ENCODE data around the gene GGT7.

Gene GGT7

DNA sequence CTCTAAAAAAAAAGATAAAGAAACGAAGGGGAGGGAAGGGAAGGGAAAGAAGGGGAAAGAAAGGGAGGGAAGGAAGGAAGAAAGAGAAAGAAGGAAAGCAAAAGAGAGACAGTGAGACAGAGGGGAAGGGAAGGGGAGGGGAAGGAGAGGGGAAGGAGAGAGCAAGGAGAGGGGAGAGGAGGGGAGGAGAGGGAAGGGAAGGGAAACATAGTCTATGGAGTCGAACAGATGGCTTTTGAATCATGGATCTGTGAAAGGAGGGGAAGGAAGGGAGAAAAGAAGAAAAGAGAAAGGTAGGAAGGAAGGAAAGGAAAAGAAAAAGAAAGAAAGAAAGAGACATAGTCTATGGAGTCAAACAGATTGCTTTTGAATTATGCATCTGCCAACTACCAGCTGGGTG is 30.5 kb downstream of the GGT7 start:
- DNase-seq (ENCODE audit: insufficient read length, low spot score) = no peak
- TF ChIP-seq, protein P1, sequence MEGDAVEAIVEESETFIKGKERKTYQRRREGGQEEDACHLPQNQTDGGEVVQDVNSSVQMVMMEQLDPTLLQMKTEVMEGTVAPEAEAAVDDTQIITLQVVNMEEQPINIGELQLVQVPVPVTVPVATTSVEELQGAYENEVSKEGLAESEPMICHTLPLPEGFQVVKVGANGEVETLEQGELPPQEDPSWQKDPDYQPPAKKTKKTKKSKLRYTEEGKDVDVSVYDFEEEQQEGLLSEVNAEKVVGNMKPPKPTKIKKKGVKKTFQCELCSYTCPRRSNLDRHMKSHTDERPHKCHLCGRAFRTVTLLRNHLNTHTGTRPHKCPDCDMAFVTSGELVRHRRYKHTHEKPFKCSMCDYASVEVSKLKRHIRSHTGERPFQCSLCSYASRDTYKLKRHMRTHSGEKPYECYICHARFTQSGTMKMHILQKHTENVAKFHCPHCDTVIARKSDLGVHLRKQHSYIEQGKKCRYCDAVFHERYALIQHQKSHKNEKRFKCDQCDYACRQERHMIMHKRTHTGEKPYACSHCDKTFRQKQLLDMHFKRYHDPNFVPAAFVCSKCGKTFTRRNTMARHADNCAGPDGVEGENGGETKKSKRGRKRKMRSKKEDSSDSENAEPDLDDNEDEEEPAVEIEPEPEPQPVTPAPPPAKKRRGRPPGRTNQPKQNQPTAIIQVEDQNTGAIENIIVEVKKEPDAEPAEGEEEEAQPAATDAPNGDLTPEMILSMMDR (IDR thresholded peaks at IDR 0.05; ENCODE audit: insufficient read depth, missing control alignments) = no peak
- FAIRE-seq = no peak

DNA sequence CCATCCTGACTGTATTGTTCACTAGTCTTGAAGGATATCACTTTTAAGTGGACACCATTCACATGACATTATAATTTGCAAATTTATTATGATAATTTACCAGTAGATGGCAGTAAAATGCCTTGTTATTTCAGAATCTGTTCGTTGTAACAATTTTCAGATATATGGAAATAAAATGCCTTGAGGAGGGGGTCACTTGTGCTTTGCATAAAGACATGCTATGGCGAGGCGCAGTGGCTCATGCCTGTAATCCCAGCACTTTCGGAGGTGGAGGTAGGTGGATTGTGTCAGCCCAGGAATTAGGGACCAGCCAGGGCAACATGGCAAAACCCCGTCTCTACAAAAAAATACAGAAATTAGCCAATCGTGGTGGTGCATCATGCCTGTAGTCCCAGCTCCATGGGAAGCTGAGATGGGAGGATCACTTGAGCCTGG is 38.2 kb downstream of the GGT7 start:
- peak; percentile 51 for FAIRE-seq
- DNase-seq (ENCODE audit: insufficient read length, low spot score) = no peak

DNA sequence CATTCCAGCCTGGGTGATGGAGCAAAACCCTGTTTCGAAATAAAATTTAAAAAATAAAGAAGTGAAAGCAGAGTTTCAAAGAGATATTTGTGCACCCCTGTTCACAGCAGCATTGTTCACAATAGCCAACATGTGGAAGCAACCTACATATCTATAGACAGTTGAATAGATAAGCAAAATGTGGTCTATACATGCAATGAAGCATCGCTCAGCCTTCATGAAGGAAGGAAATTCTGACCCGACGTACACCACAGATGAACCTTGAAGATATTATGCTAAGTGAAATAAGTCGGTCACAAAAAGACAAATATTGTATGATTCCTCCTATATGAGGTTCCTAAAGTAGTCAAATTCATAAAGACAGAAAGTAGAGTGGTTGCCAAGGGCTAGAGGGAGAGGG is 40.7 kb downstream of the GGT7 start:
- FAIRE-seq = no peak

More for the DNA sequence above, 38.2 kb downstream of the GGT7 start:
- TF ChIP-seq, protein P1 (IDR thresholded peaks at IDR 0.05; ENCODE audit: insufficient read depth, missing control alignments) = peak; percentile 54

DNA sequence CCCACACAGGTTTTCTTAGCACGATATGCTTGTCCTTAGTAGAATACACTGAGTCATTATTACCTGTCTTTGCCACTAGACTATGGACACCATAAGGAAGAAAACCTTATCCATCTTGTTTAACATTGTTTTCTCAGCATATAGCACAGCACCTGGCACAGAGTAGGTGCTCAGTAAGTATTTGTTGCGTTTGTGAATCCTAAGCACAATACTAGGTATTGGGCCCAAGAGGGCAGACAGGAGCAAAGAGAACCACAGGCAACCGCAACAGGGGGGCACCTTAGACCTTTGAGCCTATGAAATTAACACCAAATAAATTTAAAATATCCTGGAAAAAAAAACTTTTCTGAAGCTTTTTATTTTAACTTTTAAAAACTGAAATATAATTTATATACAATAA is 43.5 kb downstream of the GGT7 start:
- DNase-seq (ENCODE audit: insufficient read length, low spot score) = no peak
- TF ChIP-seq, protein P1 (IDR thresholded peaks at IDR 0.05; ENCODE audit: insufficient read depth, missing control alignments) = no peak
- FAIRE-seq = no peak

More for the DNA sequence above, 40.7 kb downstream of the GGT7 start:
- no peak for DNase-seq (ENCODE audit: insufficient read length, low spot score)
- TF ChIP-seq, protein P1 (IDR thresholded peaks at IDR 0.05; ENCODE audit: insufficient read depth, missing control alignments) = no peak

DNA sequence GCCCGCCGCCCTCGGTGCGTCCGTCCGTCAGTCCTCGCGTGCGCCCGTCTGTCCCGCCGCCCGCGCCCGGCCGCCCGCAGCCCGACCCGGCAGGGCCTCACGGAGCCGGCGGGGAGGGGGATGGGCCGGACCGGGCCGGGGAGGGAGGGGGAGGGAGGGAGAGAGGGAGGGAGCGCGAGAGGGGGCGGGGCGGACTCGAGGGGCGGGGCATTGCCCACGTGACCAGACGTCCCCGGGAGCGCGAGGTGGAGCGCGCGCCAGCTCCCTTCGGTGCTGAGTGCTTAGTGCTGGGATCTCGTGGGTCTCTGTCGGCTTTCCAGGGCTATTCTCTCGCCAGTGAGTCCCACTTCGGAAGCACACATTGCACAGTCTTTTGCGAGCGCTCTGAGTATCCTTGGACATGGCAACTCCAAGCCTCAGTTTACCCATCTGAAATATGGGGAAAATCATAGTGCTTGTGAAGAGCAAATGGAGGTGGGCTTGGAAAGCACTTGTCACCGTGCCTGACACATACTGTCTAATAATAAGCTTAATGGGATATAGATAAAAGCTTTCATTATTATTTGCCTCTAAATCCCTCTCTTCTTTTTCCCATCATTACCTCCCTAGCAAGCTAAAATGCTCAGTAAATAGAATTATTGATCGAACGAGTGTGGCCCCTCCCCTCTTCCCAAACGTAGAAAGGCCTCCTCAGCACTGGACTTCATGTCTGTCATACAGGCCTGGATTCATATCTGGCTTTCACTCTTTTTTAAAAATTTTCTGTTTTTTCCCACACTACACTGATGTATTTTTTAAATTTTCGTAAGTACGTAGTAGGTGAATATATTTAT is 46.9 kb downstream of the GGT7 start, which contains the start of gene NCOA6:
Gene NCOA6 (minus strand): TSS at position 122 of the 833 bp plus-strand sequence. CDS start 43,296 bp downstream, outside the sequence.
- no peak for FAIRE-seq
- TF ChIP-seq, protein P1 (IDR thresholded peaks at IDR 0.05; ENCODE audit: insufficient read depth, missing control alignments) = no peak
- peak; percentile 48 for DNase-seq (ENCODE audit: insufficient read length, low spot score)

DNA sequence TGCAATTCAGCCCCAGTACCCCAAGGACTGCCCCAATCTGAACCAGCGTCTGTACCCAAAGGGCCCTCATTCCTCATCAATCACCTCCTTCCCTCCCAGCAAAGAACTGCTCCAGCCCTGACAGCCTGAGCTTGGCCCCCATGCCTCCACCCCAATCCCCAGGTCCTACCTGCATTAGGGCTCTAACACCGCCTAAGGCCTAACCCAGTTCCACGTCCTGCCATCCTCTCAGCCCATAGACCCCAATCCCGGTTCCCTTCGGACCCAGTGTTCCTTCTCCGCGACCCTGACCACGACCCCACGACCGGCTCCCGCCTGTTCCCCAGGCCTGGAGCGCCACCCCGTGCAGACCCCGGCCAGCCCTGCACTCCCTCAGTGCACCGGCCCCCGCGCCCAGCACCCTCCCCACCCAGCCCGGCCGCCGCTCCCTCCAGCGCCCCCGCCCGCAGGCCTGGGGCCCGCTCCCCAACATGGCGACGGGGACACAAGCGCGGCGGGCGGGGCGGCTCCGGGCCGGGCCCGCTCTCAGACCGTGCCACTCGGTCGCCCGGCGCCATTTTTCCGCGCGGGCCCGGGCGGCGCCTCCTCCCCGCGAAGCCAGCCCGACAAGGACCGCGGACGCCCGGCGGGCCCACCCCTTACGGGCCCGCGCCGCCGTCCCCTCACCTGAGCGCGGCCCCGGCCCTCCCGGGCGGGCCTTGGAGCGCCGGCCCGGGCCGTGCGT is 47.7 kb downstream of the GGT7 start:
- FAIRE-seq (no peak), DNase-seq (ENCODE audit: insufficient read length, low spot score) (no peak)
- TF ChIP-seq, protein P1 (IDR thresholded peaks at IDR 0.05; ENCODE audit: insufficient read depth, missing control alignments) = peak; percentile 17
